HT1080 (cell line): Measurements from ENCODE around the gene THAP9. TPM values are rescaled to one million over a fixed set of nuclear protein-coding genes. Genes with fewer than 3 reads are reported as not detected.

Source experiments
- DNase-seq: peaks from one replicate; pipeline ENCODE4 v3.0.0-alpha.2; 2015; ENCODE audit warnings: low read depth
- small RNA-seq: library from RNA; depleted of rRNA; stranded (forward); fragments of <200 nt; gene quantifications from one replicate; pipeline ENCODE3, GENCODE V24; 2014
- total RNA-seq: library from RNA; depleted of rRNA; stranded (reverse); fragments of >200 nt; shearing (Covaris generic); gene quantifications from 2 replicates; pipeline ENCODE4 v1.2.3, GENCODE V29; 2014; rRNA removed

Gene THAP9
- total RNA-seq, 1 experiment from 2014 or later: 2.1 TPM

GRCh38 chr4:82948647-82949204 is 48.2 kb downstream of the THAP9 start:
- peak; percentile 32 for DNase-seq

DNA sequence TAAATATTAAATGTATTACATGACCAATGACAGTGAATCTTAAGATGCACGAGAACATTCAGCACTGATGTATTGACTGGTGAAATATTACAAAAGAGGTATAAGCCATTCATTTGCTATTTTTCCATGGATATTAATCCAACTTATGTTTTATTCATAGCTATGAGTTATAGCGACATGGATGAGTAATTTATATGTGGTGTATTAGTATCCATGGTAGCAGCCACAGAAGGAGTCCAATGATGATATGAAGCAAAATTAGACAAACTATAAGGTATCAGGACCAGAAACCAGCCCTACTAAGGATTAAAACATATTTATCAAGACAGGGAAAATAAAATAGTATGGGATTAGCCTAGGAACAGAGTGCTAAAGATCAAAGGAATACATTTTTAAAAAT is 50.7 kb downstream of the THAP9 start:
- DNase-seq: no peak

- no peak for DNase-seq
Measured at GRCh38 chr4:82954212-82954611, 53.7 kb downstream of the THAP9 start.

DNA sequence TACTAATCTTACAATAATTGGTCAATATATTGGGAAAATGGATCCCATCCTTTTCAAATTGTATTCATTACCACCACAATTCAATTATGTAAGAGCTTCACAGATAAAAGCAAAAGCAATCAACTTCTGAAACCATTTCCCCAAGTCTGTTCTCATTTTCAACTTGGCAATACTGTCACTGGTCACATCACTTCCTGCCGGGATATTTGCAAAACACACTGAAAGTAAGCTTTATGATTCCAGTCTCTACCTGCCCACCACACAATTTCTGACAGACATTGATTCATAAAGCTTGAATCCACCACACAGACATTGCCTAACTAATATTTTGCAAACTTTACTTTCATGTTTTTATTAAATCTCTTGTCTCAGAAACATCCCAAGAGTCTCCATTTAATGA is 56.5 kb downstream of the THAP9 start:
- DNase-seq: no peak

DNA sequence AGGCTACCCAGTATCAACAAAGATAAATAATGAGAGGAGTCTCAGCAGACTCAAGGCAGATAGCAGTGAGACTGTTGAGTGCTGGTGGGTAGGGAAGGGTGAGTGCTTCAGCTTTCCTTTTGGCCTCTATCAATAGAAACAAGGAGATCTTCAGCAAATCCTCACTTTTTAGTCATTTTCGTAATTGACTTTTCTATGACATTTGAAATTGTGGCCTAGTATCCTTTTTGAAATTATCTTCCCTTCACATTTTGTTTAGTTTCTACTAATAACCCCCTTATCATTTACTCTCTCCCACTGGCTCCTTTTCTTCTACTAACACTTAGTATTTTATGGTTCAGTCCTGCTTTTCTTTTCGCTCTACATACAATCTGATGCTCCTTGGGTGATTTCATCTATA is 65.2 kb downstream of the THAP9 start:
- DNase-seq: no peak

DNA sequence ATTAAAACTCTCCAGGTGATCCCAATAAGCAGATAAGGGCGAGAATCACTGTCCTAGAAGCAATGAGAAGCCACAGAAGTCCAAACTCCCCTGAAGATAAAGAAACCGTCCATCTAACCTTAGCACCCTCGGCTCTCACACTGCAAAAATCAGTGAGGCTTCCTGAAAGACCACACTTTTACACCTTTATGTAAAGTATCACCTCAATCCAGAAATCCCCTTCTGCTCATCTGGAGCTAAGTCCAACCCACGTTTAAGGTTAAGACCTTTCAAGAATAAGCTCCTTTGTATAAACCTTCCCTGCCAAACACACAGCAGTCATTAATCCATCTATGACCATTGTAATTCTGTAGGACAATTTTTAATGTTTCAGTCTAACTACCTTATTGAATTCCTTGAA is 68.4 kb downstream of the THAP9 start:
- DNase-seq: no peak

DNA sequence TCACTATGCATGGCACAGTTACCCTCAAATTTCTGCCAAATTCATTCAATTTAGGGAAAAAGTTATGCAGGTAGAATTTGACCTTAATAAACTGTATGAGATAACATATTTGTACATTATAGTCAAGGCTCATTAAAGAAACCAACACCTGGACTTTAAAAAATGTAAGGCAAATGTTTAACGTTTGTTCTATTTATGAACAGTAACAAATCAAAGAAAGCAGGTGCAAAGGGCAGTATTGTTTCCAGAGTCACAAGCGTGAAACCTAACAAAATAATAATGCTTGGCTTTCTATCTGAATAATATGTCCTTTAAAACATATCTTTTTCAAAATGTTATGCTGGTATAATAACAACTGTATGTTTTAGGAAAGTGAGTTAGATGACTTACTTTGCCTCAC is 68.9 kb downstream of the THAP9 start:
- no peak for DNase-seq

Small RNA genes lying within 50 kb of the gene (small RNA-seq; reads per million reads assigned to genes)
- not detected for gene RF00019

Other genes starting within 250 kb of the THAP9 start
- gene SCD5, start 101.9 kb upstream of the THAP9 start, total RNA-seq: 31.2 and 33.2 TPM in 2 replicates
- 65.6 and 93.7 TPM in 2 replicates for gene SEC31A, start 9.6 kb upstream of the THAP9 start, total RNA-seq
- 16.4 and 18.5 TPM in 2 replicates for gene LIN54, start 110.1 kb downstream of the THAP9 start, total RNA-seq
- gene COPS4, start 134.4 kb downstream of the THAP9 start, total RNA-seq: 48.6 and 66.7 TPM in 2 replicates
- gene PLAC8, start 214.0 kb downstream of the THAP9 start, total RNA-seq: not detected in 2 replicates